ENCODE results near the gene MFSD1.

Gene MFSD1

DNA sequence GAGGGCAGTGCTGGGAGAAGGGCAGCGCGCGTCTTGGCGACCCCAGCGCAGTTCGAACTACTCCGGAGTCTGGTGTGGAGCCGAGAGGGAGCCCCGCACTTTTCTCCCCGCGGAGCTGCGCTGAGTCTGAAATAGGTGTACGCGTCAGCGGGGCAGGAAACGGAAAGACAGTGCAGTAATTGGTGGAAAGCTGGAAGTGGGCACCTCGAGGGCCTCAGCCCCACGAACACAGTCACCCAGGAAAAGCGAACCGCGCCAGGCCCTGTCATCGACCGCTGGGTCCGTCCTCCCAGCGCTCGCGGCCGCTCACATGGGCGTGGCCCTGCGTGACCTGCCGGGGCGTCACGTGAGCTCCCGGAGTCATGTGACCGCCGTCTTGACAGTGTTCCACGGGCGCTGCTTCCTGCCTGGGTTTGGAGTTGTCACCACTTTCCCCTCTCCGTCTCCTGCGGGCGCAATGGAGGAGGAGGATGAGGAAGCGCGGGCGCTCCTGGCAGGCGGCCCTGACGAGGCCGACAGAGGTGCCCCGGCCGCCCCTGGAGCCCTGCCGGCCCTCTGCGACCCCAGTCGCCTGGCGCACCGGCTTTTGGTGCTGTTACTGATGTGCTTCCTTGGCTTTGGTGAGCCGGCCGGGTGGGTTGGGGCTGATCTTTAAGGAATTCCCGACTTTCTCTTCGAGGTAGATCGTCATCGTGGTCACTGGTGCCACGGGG is at the start of gene MFSD1:
Gene MFSD1, plus strand, starts transcription at position 359 of the 713 bp plus-strand sequence. Its CDS starts 99 bp downstream, at position 458.
- DNase-seq (ENCODE audit: low read depth in 1 of 2, low spot score in 1 of 2), result peak; percentile 69 to 76

DNA sequence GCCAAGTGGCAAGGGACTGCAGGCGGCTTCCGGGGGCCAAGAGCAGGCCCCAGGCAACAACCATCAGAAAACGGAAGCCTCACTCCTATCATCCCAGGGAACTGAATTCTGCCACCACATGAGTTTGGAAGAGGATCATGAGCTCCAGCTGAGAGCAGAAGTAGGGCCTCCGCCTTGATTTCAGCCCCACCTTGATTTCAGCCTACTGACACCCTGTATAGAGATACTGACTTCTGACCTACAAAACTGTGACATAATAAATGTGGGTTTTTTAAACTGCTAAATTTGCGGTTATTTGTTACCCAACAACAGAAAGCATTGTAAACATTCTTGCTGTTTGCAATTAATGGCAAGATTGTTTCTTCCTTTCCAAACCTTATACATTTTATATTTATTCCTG is 48.0 kb upstream of the MFSD1 start:
- no peak for DNase-seq (ENCODE audit: low read depth in 1 of 2, low spot score in 1 of 2)

DNA sequence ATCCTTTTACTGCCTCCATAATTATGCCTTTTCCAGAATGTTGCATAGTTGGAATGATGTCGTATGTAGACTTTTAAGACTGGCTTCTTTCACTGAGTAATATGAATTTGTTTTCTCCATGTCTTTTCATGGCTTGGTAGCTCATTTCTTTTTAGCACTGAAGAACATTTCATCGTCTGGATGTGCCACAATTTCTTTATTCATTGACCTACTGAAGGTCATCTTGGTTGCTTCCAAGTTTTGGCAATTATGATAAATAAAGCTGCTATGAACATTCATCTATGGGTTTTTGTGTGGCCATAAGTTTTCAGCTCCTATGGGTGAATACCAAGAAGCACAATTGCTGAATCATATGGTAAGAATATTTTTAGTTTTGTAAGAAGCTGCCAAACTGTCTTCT is 46.4 kb upstream of the MFSD1 start:
- no peak for DNase-seq (ENCODE audit: low read depth in 1 of 2, low spot score in 1 of 2)

- DNase-seq (ENCODE audit: low read depth in 1 of 2, low spot score in 1 of 2), result no peak
Measured at GRCh38 chr3:158761350-158761749, 40.5 kb upstream of the MFSD1 start.

GRCh38 chr3:158762701-158763100 is 39.2 kb upstream of the MFSD1 start:
- no peak for DNase-seq (ENCODE audit: low read depth in 1 of 2, low spot score in 1 of 2)

- DNase-seq (ENCODE audit: low read depth in 1 of 2, low spot score in 1 of 2), result no peak
Measured at GRCh38 chr3:158763421-158763820, 38.4 kb upstream of the MFSD1 start.

DNA sequence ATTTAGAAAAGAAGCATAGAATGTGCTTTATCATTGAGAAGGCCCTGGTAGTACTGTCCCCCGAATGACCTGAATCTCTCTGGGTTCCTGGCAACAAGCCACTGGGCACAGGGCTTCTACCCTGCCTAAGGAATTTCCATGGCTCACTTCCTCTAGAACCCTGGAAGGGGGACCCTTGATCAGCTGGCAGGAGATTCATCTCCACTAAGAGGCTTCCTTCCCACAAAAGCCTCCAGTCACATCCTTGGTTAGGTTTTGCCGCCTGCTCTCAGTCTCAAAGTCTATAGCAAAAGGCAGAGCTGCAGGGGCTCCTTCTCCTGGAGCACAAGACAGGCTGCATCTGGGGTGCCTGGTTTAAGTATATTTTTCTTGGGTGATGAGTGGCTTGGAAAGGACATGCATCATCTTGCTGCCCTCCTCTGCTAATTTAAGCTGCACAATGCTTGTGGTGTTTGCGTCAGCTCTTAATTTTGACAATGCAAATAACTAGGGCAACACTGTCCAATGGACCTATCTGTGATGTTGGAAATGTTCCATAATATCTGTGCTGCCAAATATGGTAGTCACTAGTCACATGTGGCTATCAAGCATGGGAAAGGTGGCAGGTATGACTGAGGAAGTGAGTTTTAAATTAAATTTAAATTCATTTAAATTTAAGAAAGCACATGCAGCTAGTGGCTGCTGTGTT is 36.2 kb upstream of the MFSD1 start:
- no peak for DNase-seq (ENCODE audit: low read depth in 1 of 2, low spot score in 1 of 2)

DNA sequence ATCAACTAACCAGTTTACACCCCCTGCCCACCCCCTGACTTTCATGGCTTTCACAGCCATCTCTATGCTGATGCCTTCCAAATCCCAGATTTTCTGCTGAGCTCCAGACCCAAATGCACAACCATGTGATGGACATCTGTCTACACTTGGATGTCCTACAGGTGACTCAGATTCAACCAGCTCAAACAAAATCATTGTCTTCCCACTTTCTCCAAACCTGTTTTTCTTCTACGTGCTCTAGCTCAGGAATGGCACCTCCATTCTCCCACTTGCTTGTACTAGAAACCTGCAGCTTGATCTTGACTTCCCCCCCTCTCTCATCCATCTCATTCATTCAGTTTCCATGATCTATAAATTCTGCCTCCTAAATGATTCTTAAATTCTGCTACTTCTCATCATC is 35.5 kb upstream of the MFSD1 start:
- DNase-seq (ENCODE audit: low read depth in 1 of 2, low spot score in 1 of 2), result no peak

- DNase-seq (ENCODE audit: low read depth in 1 of 2, low spot score in 1 of 2), result no peak
Measured at GRCh38 chr3:158768361-158768787, 33.5 kb upstream of the MFSD1 start.

DNA sequence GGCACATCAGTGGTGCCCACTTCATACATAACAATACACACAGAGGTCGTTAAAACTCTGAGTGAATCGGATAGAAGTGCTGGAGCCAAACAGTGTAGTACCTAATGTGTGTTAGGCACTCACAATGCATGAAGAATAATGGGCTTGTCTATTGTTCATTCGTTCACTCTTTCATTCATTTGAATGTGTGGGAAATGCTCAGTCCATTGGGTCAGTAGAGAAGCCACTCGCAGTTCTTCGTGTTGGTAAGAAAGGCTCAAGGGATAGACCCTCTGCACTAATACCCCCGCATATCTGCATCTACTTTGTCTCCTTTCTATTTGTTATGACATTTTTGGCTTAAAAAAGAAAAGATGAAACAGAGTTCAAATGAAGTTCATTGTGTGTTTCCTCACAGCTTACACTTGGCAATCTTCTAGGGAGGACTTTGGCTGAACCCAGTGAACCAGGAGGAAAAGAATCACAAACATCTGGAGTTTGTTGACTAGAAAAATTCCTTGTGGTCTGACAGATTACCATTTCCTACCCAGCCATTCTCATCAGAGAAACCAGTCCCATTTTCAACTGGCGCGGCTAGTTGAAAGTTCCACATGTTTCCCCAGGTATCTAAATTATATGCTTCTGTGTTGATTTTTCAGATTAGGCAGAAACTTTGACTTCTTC is 32.8 kb upstream of the MFSD1 start:
- DNase-seq (ENCODE audit: low read depth in 1 of 2, low spot score in 1 of 2), result no peak

- DNase-seq (ENCODE audit: low read depth in 1 of 2, low spot score in 1 of 2), result no peak
Measured at GRCh38 chr3:158769549-158769948, 32.3 kb upstream of the MFSD1 start.

DNA sequence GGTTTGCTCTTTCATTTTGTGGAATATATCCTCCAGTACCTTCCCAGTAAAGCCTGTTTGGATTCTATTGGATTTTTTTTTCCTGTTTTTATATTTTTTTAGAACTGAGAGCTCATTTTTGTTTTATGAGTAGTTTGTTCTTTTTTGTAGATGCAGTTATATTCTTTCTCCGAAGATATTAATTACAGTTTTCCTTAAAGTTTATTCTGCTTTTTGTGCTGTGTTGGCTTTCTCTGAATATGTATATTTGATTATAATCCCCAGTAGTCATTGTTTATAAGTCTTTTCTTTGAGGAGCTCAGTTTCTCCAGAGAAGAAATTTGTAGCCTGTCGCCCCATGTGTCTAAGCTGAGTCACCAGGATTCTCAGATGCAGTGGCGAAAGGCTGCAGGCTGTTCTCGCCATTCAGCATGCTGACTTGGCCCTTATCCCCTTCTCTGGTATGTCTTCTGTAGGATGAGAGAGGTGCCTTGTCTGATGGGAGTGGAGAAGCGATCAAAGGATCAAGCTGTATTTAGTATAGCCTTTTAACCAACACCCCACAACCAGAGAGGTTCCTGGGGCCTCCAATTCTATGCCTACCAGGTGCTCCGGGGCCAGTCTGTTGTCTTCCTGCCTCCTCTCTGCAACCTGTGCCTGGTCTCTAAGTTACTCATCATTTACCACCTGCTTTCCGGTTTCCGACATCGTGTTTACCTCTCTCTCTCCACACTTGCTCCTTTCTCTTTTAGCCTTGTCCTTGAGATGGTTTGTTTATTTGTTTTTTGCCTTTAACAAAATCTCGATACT is 31.7 kb upstream of the MFSD1 start:
- DNase-seq (ENCODE audit: low read depth in 1 of 2, low spot score in 1 of 2), result no peak

DNA sequence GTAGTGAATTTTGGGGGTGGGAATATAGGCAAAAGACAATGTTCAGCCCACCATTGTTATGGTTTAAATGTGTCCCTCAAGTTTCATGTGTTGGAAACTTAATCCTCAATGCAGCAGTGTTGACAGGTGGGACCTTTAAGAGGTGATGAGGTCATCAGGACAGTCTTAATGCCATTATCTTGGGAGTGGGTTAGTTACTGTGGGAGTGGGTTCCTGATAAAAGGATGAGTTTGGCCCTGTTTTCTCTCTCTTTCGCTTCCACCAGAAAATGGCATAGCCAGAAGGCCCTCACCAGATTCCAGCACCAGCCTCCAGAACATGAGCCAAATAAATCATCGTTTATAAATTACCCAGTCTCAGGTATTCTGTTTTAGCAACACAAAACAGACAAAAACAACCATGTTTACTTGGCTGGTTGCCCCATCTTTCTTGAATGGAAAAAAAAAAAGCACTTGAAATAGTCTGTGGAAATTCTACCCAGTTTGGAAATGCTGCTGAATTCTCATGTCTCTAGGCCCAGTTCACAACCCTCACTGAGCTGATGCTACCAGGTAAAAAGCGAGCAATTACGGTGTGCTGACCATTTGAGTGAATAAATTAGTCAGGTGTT is 31.0 kb upstream of the MFSD1 start:
- no peak for DNase-seq (ENCODE audit: low read depth in 1 of 2, low spot score in 1 of 2)

- no peak for DNase-seq (ENCODE audit: low read depth in 1 of 2, low spot score in 1 of 2)
Measured at GRCh38 chr3:158771577-158771976, 30.3 kb upstream of the MFSD1 start.

- DNase-seq (ENCODE audit: low read depth in 1 of 2, low spot score in 1 of 2), result no peak
Measured at GRCh38 chr3:158771982-158772381, 29.9 kb upstream of the MFSD1 start.

DNA sequence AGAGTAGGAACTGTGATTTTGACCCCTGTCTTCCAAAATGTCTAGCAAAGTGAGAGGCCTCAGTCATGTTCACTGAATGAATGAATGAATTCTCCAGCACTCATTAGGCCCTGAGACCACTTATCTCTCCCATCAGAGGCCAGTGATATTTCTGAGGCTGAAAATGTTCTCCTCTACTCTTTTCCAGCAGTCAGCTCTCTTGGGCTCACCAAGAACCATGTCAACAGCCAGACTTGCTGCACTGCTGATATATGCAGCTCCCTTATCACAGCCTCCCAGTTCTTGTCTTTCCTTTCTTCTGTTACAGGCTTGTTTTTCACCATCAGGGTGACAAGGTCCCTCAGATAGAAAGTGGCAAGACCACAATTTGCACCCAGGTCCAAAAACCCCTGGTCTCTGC is 28.7 kb upstream of the MFSD1 start:
- DNase-seq (ENCODE audit: low read depth in 1 of 2, low spot score in 1 of 2), result no peak

GRCh38 chr3:158773845-158774830 is 27.7 kb upstream of the MFSD1 start:
- DNase-seq (ENCODE audit: low read depth in 1 of 2, low spot score in 1 of 2), result no peak

- no peak for DNase-seq (ENCODE audit: low read depth in 1 of 2, low spot score in 1 of 2)
Measured at GRCh38 chr3:158774965-158775364, 26.9 kb upstream of the MFSD1 start.

GRCh38 chr3:158775426-158776410 is 26.1 kb upstream of the MFSD1 start:
- no peak for DNase-seq (ENCODE audit: low read depth in 1 of 2, low spot score in 1 of 2)

Measured in stimulated activated CD4-positive, alpha-beta T cell treated with anti-CD3 and anti-CD28 coated beads, Interleukin-15, amount 100 ng/mL, for 1 hour (primary cell).